Testis (tissue), 3 donors: ENCODE measurements around the gene PTPRN2. TPM values are rescaled to one million over a fixed set of nuclear protein-coding genes. Genes with fewer than 3 reads are reported as not detected.

Source experiments
- DNase-seq: peaks from one replicate; pipeline ENCODE4 v3.0.0-alpha.2; 2019
- H3K27ac ChIP-seq, 2 donors: fragments of 200-600 bp; sonication (generic); one replicate each; pipeline ENCODE4 v1.5.1; 2019
- H3K27me3 ChIP-seq: fragments of 200-600 bp; sonication (generic); one replicate; pipeline ENCODE4 v1.5.1; 2019
- H3K36me3 ChIP-seq: fragments of 200-600 bp; sonication (generic); one replicate; pipeline ENCODE4 v1.5.1; 2017; ENCODE audit warnings: low read depth; ENCODE audit errors: missing control alignments
- H3K4me1 ChIP-seq: fragments of 200-600 bp; sonication (generic); one replicate; pipeline ENCODE4 v1.5.1; 2019
- H3K4me3 ChIP-seq, 2 donors: fragments of 200-600 bp; sonication (generic); one replicate each; pipeline ENCODE4 v1.5.1; 2017 to 2019
- H3K9me3 ChIP-seq: fragments of 200-600 bp; sonication (generic); one replicate; pipeline ENCODE4 v1.5.1; 2017
- POLR2A ChIP-seq: fragments of 450-650 bp; IDR thresholded peaks from one replicate; pipeline ENCODE4 v1.6.1; 2017; ENCODE audit warnings: antibody characterized with exemption, mild to moderate bottlenecking, moderate library complexity
- WGBS, 2 donors: methylation state at CpG; one replicate each; pipeline ENCODE4 v1.1.5; 2018; 5-methylcytosine and 5-hydroxymethylcytosine counted together
- intact Hi-C: fragments of 100-400 bp; cut with DNase I; formaldehyde crosslinking; loops from one replicate; pipeline ENCODE4 v1.15.1; 2023; ENCODE audit warnings: low total_unique reads
- polyA plus RNA-seq: library from polyadenylated mRNA; stranded (reverse); fragments of 350-450 nt; fragmentation: Illumina TruSeq; extraction: RNeasy Lipid Tissue Mini Kit (QIAGEN cat#74804); gene quantifications from one replicate; pipeline ENCODE4 v1.2.3, GENCODE V29; 2014; ENCODE audit warnings: low read depth, low replicate concordance; ENCODE audit not compliant: insufficient read depth
- total RNA-seq, 2 donors: library from RNA; depleted of rRNA; stranded (reverse); fragments of >200 nt; gene quantifications; one replicate each; pipeline ENCODE4 v1.2.3, GENCODE V29; 2016
- TF ChIP-seq, protein P1 (sequence below), 3 experiments: fragments of 450-650 bp in 2 of 3; fragments of 200-600 bp in 1 of 3; sonication (generic) in 1 of 3; IDR thresholded peaks; one replicate each; pipeline ENCODE4 v1.5.1; 2016 to 2019; ENCODE audit warnings: antibody characterized with exemption in 3 of 3, mild to moderate bottlenecking in 2 of 3, moderate library complexity in 1 of 3

The PTPRN2 gene
- total and polyA plus RNA-seq, 3 donors from 2014 or later = 9.3 to 10.8 (median 9.8) TPM

DNA sequence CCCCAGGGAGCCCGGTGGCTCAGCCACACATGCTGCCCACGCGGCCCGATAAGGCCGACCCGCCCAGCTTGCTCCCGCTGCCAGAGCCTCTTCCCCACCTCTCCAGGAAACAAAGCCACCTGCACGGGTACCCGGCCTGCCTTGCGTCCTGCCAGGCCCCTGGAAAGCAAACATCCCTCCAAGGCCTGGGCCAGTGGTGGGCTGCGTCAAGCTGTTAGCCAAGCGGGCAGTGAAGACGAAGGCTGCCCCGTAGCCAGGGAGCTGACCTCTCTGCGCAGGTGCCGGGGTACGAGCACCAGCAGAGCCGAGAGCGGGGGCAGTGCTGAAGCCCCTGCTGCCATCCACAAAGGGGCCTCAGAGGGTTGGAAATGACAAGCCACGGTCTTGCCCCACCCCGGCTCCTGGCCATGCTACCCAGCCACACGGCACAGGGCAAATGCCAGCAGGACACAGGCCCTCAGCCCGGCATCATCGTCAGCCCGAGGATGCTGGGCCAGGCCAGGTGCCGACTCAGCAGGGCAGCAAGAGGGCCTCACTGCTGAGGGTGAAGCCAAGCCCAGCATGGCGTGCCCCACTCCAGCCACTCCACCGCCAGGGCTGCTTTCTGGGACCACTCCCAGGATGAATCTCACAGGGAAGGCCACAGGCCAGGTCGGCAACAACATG lies 140.0 kb downstream of the PTPRN2 start:
- no peak for DNase-seq
- TF ChIP-seq, protein P1, sequence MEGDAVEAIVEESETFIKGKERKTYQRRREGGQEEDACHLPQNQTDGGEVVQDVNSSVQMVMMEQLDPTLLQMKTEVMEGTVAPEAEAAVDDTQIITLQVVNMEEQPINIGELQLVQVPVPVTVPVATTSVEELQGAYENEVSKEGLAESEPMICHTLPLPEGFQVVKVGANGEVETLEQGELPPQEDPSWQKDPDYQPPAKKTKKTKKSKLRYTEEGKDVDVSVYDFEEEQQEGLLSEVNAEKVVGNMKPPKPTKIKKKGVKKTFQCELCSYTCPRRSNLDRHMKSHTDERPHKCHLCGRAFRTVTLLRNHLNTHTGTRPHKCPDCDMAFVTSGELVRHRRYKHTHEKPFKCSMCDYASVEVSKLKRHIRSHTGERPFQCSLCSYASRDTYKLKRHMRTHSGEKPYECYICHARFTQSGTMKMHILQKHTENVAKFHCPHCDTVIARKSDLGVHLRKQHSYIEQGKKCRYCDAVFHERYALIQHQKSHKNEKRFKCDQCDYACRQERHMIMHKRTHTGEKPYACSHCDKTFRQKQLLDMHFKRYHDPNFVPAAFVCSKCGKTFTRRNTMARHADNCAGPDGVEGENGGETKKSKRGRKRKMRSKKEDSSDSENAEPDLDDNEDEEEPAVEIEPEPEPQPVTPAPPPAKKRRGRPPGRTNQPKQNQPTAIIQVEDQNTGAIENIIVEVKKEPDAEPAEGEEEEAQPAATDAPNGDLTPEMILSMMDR (IDR thresholded peaks at IDR 0.05) = no peak
- TF ChIP-seq POLR2A = no peak
- no peaks in the 10 kb centered on the region for H3K27me3 ChIP-seq
- no peaks in the 10 kb centered on the region for H3K9me3 ChIP-seq
- H3K36me3 ChIP-seq = no peaks in the 10 kb centered on the region
- intact Hi-C loops = no loop called here
- no peaks in the 10 kb centered on the region for H3K4me1 ChIP-seq
- H3K27ac ChIP-seq = no peak overlapping the region
- no peak overlapping the region for H3K4me3 ChIP-seq
- WGBS, 2 donors = 72 to 85% methylated on average over 12 to 29 of the region's 29 CpGs

DNA sequence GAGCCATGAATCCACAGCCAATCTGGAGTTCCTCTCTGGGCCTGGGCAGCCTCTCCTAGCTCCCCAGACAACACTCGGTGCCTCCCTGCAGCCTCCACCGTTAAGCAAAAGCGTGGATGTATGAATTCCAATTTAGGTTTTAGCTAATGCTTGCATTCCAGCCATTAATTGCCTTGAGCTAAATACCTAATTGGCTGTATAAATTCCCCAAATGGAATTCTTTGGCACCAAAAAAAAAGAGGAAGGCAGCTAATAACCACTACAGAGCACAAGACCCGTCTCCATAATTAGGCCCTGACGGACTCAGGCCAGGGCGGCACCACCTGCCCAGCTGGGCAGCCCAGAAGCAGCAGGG lies 140.5 kb downstream of the PTPRN2 start:
- no peaks in the 10 kb centered on the region for H3K9me3 ChIP-seq
- H3K4me1 ChIP-seq = no peaks in the 10 kb centered on the region
- H3K36me3 ChIP-seq = no peaks in the 10 kb centered on the region
- no peak overlapping the region for H3K4me3 ChIP-seq
- TF ChIP-seq, protein P1 (IDR thresholded peaks at IDR 0.05) = no peak
- TF ChIP-seq POLR2A = no peak
- intact Hi-C loops = no loop called here
- H3K27me3 ChIP-seq = no peaks in the 10 kb centered on the region
- WGBS, 2 donors = 77 to 80% methylated on average over 6 of the region's 6 CpGs
- DNase-seq = no peak
- H3K27ac ChIP-seq = no peak overlapping the region

DNA sequence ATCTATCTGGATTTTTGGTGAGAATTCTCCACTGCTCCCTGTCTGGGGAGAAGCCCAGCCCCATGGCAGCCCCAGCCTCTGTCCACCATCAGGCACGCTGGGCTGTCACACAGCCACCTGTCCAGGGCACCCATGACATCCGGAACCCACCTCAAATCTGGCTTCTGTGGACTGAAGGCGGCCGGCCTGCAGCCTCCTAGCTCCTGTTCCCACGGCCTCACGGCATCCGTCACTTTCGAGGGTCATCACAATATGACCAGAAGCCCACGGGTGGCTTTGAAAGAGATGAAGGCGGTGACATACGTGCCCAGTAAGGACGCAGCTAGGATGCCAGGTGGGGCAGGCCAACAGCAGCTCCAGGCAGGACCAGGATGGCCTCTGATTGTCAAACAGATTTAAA lies 140.9 kb downstream of the PTPRN2 start:
- Histone ChIP-seq H3K36me3 (no peaks in the 10 kb centered on the region), H3K4me3 (no peak overlapping the region), H3K4me1 (no peaks in the 10 kb centered on the region), H3K27ac (no peak overlapping the region), H3K9me3 (no peaks in the 10 kb centered on the region), H3K27me3 (no peaks in the 10 kb centered on the region)
- DNase-seq = no peak
- 89 to 98% methylated on average over 12 of the region's 12 CpGs for WGBS, 2 donors
- TF ChIP-seq, protein P1 (IDR thresholded peaks at IDR 0.05) = no peak
- TF ChIP-seq POLR2A = no peak
- intact Hi-C loops = no loop called here

DNA sequence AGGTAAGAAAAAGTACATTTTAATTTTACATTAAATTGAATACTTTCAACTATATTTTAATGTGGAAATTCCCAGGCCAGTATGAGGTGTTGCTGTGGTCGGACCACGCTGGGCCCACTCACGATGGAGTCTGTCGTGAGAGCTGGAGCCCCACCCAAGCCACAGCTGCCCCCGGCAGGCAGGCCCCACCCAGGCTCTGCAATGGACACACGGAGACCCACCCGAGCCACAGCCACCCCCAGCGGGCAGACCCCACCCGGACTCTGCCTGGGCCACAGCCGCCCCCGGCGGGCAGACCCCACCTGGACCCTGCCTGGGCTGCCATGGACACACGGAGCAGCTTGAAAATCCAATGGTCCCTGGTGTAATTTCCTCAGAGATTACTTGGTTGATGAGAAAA lies 141.3 kb downstream of the PTPRN2 start:
- H3K27ac ChIP-seq = no peak overlapping the region
- TF ChIP-seq, protein P1 (IDR thresholded peaks at IDR 0.05) = no peak
- no peak for TF ChIP-seq POLR2A
- no peaks in the 10 kb centered on the region for H3K9me3 ChIP-seq
- no peak overlapping the region for H3K4me3 ChIP-seq
- no peaks in the 10 kb centered on the region for H3K27me3 ChIP-seq
- no peaks in the 10 kb centered on the region for H3K4me1 ChIP-seq
- DNase-seq = no peak
- 84 to 87% methylated on average over 5 to 13 of the region's 13 CpGs for WGBS, 2 donors
- H3K36me3 ChIP-seq = no peaks in the 10 kb centered on the region
- intact Hi-C loops = no loop called here
